OCI-LY3 (cell line): Measurements from ENCODE around the gene WRNIP1.

ENCODE experiments used
- CTCF ChIP-seq: fragments of 200-600, 300-600 bp; sonication (generic); IDR thresholded peaks from 2 replicates; pipeline ENCODE4 v1.5.1; 2014; ENCODE audit warnings: antibody characterized with exemption, low read length, low read depth
- EZH2phosphoT487 ChIP-seq: fragments of 200-600 bp; shearing (Covaris generic); IDR thresholded peaks from 2 replicates; pipeline ENCODE4 v1.6.1; 2018; ENCODE audit warnings: antibody characterized with exemption, mixed run types, low read depth

DNA sequence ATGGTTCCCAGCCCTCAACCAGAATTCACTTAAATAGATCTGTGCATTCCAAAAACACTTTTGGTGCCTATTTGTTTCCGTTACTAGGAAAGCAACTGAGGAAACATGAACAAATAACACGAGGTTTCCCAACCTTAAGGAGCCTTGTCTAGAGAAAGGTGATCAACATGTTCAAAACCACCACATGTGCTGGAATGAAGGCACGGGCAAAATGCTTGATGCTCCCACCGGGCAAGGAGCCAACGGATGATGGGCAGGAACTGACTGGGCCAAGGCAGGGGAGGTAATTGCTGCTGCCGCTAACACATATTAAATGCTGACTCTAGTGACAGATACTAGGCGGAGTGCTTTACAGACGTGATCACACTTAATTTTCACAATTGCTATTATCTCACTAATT is 17.0 kb upstream of the WRNIP1 start:
- TF ChIP-seq EZH2phosphoT487 (no peak), CTCF (no peak)
